ENCODE data around the gene CCNK.

DNA sequence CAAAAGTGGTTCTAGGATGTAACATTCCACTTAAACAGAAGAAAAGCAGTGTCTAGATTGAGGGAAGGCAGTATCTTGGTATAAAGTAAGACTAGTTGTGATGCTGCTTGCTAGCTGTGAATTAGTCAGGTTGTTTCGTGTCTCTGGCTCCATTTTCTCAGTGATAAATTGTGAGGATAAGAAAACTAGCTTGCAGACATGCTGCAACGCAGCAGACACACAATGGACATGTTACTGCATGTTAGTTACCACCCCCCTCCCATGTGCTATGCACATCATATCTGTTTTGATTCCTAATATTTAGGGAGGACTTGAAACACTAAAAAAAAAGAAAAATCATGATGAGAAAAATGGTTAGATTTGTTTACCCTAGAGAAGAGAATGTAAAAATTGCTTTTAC, 2.9 kb downstream of the CCNK start:
- TF ChIP-seq ZNF788 (CRISPR knock-in tag; IDR thresholded peaks at IDR 0.05; ENCODE audit: borderline replicate concordance), result no peak
- no peak for TF ChIP-seq ZNF549 (CRISPR knock-in tag; IDR thresholded peaks at IDR 0.05)
- TF ChIP-seq HCFC1 (IDR thresholded peaks at IDR 0.05; ENCODE audit: low read depth, low read length), result no peak

All from HepG2 (cell line).